ENCODE measurements around the gene SMAD3. TPM values are rescaled to one million over a fixed set of nuclear protein-coding genes. Genes with fewer than 3 reads are reported as not detected.

The SMAD3 gene
- total RNA-seq, 2 donors from 2014 or later, result 20.8 to 37.8 TPM

GRCh38 chr15:67171471-67171870 is 106.1 kb downstream of the SMAD3 start:
- Histone ChIP-seq H3K36me3 (peaks cover 41% of the 10 kb centered on the region), H3K4me1 (peaks cover 0 to 42% of the 10 kb centered on the region in 2 donors), H3K27ac (no peak overlapping the region), H3K4me3 (no peak overlapping the region), H3K27me3 (no peaks in the 10 kb centered on the region), H3K9me3 (no peaks in the 10 kb centered on the region)
- no peak for DNase-seq (ENCODE audit: low spot score)
- no peak for TF ChIP-seq CTCF (IDR thresholded peaks at IDR 0.05)

GRCh38 chr15:67172172-67172571 is 106.8 kb downstream of the SMAD3 start:
- Histone ChIP-seq H3K4me3 (no peak overlapping the region), H3K9me3 (no peaks in the 10 kb centered on the region), H3K36me3 (peaks cover 34% of the 10 kb centered on the region), H3K4me1 (peaks cover 0 to 42% of the 10 kb centered on the region in 2 donors), H3K27ac (no peak overlapping the region), H3K27me3 (no peaks in the 10 kb centered on the region)
- no peak for TF ChIP-seq CTCF (IDR thresholded peaks at IDR 0.05)
- DNase-seq (ENCODE audit: low spot score), result no peak

GRCh38 chr15:67173005-67173404 is 107.6 kb downstream of the SMAD3 start:
- no peak overlapping the region for H3K4me3 ChIP-seq
- H3K36me3 ChIP-seq, result peaks cover 32% of the 10 kb centered on the region
- H3K27me3 ChIP-seq, result no peaks in the 10 kb centered on the region
- H3K4me1 ChIP-seq, result peaks cover 0 to 38% of the 10 kb centered on the region in 2 donors
- no peak overlapping the region for H3K27ac ChIP-seq
- TF ChIP-seq CTCF (IDR thresholded peaks at IDR 0.05), result no peak
- H3K9me3 ChIP-seq, result no peaks in the 10 kb centered on the region
- no peak for DNase-seq (ENCODE audit: low spot score)

GRCh38 chr15:67173786-67174185 is 108.4 kb downstream of the SMAD3 start:
- no peak overlapping the region for H3K4me3 ChIP-seq
- no peaks in the 10 kb centered on the region for H3K9me3 ChIP-seq
- no peaks in the 10 kb centered on the region for H3K27me3 ChIP-seq
- no peak for TF ChIP-seq CTCF (IDR thresholded peaks at IDR 0.05)
- H3K36me3 ChIP-seq, result peaks cover 30% of the 10 kb centered on the region
- peaks cover 0 to 40% of the 10 kb centered on the region in 2 donors for H3K4me1 ChIP-seq
- H3K27ac ChIP-seq, result no peak overlapping the region
- no peak for DNase-seq (ENCODE audit: low spot score)

GRCh38 chr15:67174446-67174845 is 109.0 kb downstream of the SMAD3 start:
- no peaks in the 10 kb centered on the region for H3K27me3 ChIP-seq
- no peaks in the 10 kb centered on the region for H3K9me3 ChIP-seq
- no peak for DNase-seq (ENCODE audit: low spot score)
- H3K36me3 ChIP-seq, result peaks cover 25% of the 10 kb centered on the region
- no peak overlapping the region for H3K27ac ChIP-seq
- H3K4me1 ChIP-seq, result peaks cover 0 to 46% of the 10 kb centered on the region in 2 donors
- H3K4me3 ChIP-seq, result no peak overlapping the region
- TF ChIP-seq CTCF (IDR thresholded peaks at IDR 0.05), result no peak

- H3K27ac ChIP-seq, result peak overlapping the region; percentile 3 to 19
These were observed 109.6 kb downstream of the SMAD3 start for GRCh38 chr15:67174864-67175573.

More at GRCh38 chr15:67174864-67175573, 109.6 kb downstream of the SMAD3 start:
- H3K4me3 ChIP-seq, result no peak overlapping the region
- no peaks in the 10 kb centered on the region for H3K27me3 ChIP-seq
- no peak for TF ChIP-seq CTCF (IDR thresholded peaks at IDR 0.05)
- peaks cover 25% of the 10 kb centered on the region for H3K36me3 ChIP-seq
- peaks cover 0 to 52% of the 10 kb centered on the region in 2 donors for H3K4me1 ChIP-seq
- no peak for DNase-seq (ENCODE audit: low spot score)
- no peaks in the 10 kb centered on the region for H3K9me3 ChIP-seq

Measured in right atrium auricular region (tissue), 2 donors.